Muscle layer of colon (tissue), 2 donors: ENCODE data around the gene LRRC2.

Experiments used
- H3K27ac ChIP-seq: one replicate; pipeline ENCODE4 v1.7.0; 2013; ENCODE audit warnings: low read depth, mild to moderate bottlenecking, low read length, moderate library complexity
- H3K27me3 ChIP-seq, 2 donors: one replicate each; pipeline ENCODE4 v1.7.0; 2013; ENCODE audit warnings: low read length in 2 of 2, mild to moderate bottlenecking in 2 of 2; ENCODE audit not compliant: insufficient read depth in 2 of 2, control insufficient read depth in 1 of 2
- H3K36me3 ChIP-seq: one replicate; pipeline ENCODE4 v1.7.0; 2013; ENCODE audit warnings: mild to moderate bottlenecking, low read length; ENCODE audit not compliant: insufficient read depth
- H3K4me1 ChIP-seq: one replicate; pipeline ENCODE4 v1.7.0; 2013; ENCODE audit warnings: mild to moderate bottlenecking, low read length; ENCODE audit not compliant: insufficient read depth
- H3K4me3 ChIP-seq, 2 donors: one replicate each; pipeline ENCODE4 v1.7.0; 2013; ENCODE audit warnings: low read length in 2 of 2, low read depth in 1 of 2, mild to moderate bottlenecking in 1 of 2, moderate library complexity in 1 of 2
- H3K9ac ChIP-seq: one replicate; pipeline ENCODE4 v1.7.0; 2013; ENCODE audit warnings: low read length
- H3K9me3 ChIP-seq: one replicate; pipeline ENCODE4 v1.7.0; 2013; ENCODE audit warnings: mild to moderate bottlenecking, low read length
- donor health status: abdominal sarcoma.
- donor health status: Adenocarcinoma of cecum.

The LRRC2 gene, protein sequence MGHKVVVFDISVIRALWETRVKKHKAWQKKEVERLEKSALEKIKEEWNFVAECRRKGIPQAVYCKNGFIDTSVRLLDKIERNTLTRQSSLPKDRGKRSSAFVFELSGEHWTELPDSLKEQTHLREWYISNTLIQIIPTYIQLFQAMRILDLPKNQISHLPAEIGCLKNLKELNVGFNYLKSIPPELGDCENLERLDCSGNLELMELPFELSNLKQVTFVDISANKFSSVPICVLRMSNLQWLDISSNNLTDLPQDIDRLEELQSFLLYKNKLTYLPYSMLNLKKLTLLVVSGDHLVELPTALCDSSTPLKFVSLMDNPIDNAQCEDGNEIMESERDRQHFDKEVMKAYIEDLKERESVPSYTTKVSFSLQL

DNA sequence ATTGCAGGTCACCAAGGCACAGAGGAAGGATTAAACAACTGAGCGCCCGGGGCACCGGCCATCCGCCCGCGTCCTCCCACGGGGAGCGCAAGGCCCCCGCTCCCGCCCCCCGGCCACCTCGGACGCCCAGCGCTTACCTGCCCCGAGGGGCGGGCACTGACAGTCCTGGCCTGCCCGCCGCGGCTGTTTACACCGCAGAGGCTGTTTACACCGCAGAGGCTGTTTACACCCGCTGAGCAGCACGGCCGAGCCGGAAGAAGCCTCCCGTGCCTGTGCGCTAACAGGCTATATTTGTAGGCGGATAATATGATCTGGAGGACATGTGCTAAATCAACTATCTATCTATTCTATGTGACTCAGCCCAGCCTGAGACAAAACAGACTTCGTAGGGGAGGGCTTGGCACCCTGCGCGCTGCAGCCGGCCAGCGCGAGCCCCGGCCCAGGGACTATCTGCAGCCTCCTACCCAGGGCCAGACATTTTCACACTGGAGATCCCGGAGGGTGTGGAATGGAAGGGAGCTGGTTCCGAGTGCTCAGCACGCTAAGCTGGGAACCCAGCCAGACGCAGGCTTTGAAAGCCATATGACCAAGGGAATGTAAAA, at the start of gene LRRC2:
TSS of gene LRRC2 (minus strand) at position 263 of the 602 bp plus-strand sequence. CDS start 14,711 bp downstream, outside the sequence.
- H3K36me3 ChIP-seq = no peaks in the 10 kb centered on the region
- H3K9me3 ChIP-seq = no peaks in the 10 kb centered on the region
- no peaks in the 10 kb centered on the region for H3K4me1 ChIP-seq
- peak within 1 kb of the TSS; percentile 74 for H3K9ac ChIP-seq
- peak within 1 kb of the TSS; percentile 81 to 86 for H3K4me3 ChIP-seq
- H3K27ac ChIP-seq = no peak within 1 kb of the TSS
- no peaks in the 10 kb centered on the region for H3K27me3 ChIP-seq

DNA sequence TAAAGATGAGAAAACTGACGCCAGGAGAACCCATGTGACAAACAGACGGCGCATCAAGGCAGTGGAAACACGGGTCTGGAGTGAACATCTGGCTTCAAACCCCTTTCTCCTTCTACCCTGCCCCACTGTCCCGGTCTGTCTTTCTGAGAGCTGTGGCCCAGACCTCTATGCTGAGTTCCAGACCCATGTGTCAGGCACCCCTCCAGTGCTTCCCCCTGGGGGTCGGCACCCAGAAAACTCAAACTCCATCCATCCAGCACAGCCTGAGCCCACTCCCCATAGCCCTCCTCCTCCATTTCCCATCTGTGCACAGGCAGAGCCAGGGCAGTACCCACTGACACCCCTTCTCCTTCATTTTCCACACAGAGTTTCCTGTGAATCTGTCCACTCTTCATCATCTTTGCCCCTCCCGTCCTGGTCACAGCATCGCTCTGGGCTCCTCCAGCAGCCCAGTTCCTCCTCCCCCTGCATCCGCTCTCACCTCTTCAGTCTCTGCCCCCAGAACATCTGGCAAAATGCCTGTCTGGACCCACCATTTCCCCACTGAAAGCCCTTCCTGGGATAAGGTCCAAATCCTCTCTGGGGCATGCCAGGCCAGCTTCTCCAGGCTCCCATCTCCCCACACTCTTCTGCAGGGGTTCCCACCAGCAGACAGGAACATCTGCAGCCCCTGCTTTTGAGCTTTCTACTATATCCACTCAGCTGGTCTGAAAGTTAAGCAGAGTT, 49.1 kb upstream of the LRRC2 start:
- Histone ChIP-seq H3K36me3 (no peaks in the 10 kb centered on the region), H3K9me3 (no peaks in the 10 kb centered on the region), H3K4me3 (no peak overlapping the region), H3K9ac (no peak overlapping the region), H3K27me3 (no peaks in the 10 kb centered on the region), H3K4me1 (no peaks in the 10 kb centered on the region), H3K27ac (no peak overlapping the region)

- H3K9ac ChIP-seq = no peak overlapping the region
- no peaks in the 10 kb centered on the region for H3K36me3 ChIP-seq
- H3K9me3 ChIP-seq = no peaks in the 10 kb centered on the region
- H3K27ac ChIP-seq = no peak overlapping the region
- no peaks in the 10 kb centered on the region for H3K27me3 ChIP-seq
- H3K4me3 ChIP-seq = no peak overlapping the region
- H3K4me1 ChIP-seq = no peaks in the 10 kb centered on the region
Observed at GRCh38 chr3:46614431-46614830, 48.3 kb upstream of the LRRC2 start.

DNA sequence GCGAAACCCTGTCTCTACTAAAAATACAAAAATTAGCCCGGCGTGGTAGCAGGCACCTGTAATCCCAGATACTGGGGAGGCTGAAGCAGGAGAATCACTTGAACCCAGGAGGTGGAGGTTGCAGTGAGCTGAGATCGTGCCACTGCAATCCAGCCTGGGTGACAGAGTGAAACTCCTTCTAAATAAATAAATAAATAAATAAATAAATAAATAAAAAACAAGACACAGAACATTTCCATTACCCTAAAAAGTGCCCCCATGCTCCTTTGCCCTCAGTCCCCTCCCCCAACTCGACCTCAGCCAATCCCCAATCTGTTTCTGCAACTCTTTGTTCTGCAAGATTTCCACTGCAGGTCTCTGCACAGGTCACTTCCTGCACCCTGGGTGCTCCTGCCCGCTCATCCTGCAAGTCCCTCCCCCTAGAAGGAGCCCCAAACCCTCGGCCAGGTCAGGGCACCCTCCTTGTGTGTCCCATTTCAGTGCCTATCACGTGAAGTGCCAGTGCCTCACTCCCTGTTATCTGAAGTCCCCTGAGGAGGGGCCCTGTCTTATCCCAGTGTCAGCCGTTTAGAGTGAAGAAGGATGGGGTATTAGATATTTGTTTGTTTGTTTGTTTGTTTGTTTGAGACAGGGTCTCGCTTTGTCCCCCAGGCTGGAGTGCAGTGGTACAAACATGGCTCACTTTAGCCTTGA, 47.4 kb upstream of the LRRC2 start:
- no peaks in the 10 kb centered on the region for H3K36me3 ChIP-seq
- H3K4me3 ChIP-seq = no peak overlapping the region
- no peak overlapping the region for H3K27ac ChIP-seq
- no peaks in the 10 kb centered on the region for H3K9me3 ChIP-seq
- H3K27me3 ChIP-seq = no peaks in the 10 kb centered on the region
- no peak overlapping the region for H3K9ac ChIP-seq
- H3K4me1 ChIP-seq = no peaks in the 10 kb centered on the region

GRCh38 chr3:46612324-46612723, 46.2 kb upstream of the LRRC2 start, which contains the start of gene FAM240A:
TSS of gene FAM240A (plus strand) at chr3:46612525. CDS start at chr3:46612684, 159 bp downstream.
- H3K9me3 ChIP-seq = no peaks in the 10 kb centered on the region
- no peak within 1 kb of the TSS for H3K4me3 ChIP-seq
- no peak within 1 kb of the TSS for H3K27ac ChIP-seq
- no peaks in the 10 kb centered on the region for H3K36me3 ChIP-seq
- no peaks in the 10 kb centered on the region for H3K27me3 ChIP-seq
- H3K9ac ChIP-seq = no peak within 1 kb of the TSS
- no peaks in the 10 kb centered on the region for H3K4me1 ChIP-seq

DNA sequence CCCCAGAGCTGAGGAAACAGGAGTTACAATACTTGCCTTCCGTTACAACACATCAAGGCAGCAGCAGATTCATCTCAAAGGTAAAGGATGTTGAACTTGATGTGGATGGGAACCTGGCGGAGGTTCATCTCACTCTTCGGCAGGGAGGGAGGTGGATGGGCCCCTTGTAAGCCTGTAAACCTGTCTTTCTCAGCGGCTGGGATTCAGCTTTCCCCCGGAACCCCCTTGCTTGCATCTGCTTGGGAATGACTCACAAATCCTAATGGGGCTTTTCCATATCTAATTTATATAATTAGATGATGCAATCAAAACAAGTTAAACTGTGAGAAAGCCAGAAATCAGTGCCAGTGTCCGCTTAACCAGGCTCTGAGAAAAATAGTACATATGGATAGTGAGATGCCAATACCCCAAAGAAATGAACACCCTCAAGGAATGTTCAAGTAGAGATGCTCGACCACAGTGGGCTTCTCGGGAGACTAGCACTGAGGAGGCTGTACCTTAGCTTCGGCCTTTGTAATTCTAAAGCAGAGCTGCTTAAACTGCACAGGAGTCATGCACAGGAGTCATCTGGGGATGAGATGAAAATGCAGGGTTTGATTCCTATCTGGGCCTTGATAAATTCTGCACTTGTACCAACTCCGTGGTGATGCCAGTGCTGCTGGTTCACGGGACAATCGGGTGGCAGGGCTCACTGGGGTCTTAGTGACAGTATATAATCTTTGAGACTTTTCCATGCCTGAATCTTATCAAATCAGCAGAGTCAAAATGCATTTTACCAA, 44.0 kb upstream of the LRRC2 start:
- Histone ChIP-seq H3K27me3 (no peaks in the 10 kb centered on the region), H3K9ac (no peak overlapping the region), H3K9me3 (no peaks in the 10 kb centered on the region), H3K27ac (no peak overlapping the region), H3K36me3 (no peaks in the 10 kb centered on the region), H3K4me3 (no peak overlapping the region), H3K4me1 (no peaks in the 10 kb centered on the region)

DNA sequence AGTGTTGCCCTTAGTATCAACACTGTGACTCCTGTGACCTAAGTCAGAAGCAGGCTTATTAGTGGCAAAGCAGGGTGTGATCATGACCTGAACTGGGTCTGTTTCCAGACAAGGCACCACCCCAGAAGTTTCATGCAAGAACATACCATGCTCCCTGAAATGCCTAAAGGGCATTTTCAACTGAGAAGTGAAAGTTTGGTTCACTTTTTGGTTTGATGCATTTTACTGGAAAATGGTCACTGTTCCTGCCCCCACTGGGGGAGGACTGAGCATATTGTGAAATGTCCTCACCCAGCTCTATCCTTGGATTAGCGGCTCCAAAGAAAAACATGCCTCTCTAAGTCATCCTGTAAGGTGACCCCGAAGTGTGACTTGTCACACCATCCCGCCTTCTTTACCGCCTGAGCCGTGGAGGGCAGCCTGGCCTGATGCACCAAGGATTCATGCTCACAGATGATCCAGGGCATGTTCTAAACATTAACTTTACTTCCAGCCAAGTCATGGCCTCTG, 43.2 kb upstream of the LRRC2 start:
- Histone ChIP-seq H3K4me3 (no peak overlapping the region), H3K9me3 (no peaks in the 10 kb centered on the region), H3K27ac (no peak overlapping the region), H3K9ac (no peak overlapping the region), H3K4me1 (no peaks in the 10 kb centered on the region), H3K27me3 (no peaks in the 10 kb centered on the region), H3K36me3 (no peaks in the 10 kb centered on the region)

- H3K27ac ChIP-seq = no peak overlapping the region
- no peaks in the 10 kb centered on the region for H3K27me3 ChIP-seq
- no peaks in the 10 kb centered on the region for H3K36me3 ChIP-seq
- H3K4me3 ChIP-seq = no peak overlapping the region
- no peaks in the 10 kb centered on the region for H3K4me1 ChIP-seq
- H3K9me3 ChIP-seq = no peaks in the 10 kb centered on the region
- H3K9ac ChIP-seq = no peak overlapping the region
Observed at GRCh38 chr3:46607603-46608028, 41.5 kb upstream of the LRRC2 start.

- Histone ChIP-seq H3K4me3 (no peak overlapping the region), H3K4me1 (no peaks in the 10 kb centered on the region), H3K9me3 (no peaks in the 10 kb centered on the region), H3K27ac (no peak overlapping the region), H3K36me3 (no peaks in the 10 kb centered on the region), H3K9ac (no peak overlapping the region), H3K27me3 (no peaks in the 10 kb centered on the region)
Observed at GRCh38 chr3:46604127-46604526, 38.0 kb upstream of the LRRC2 start.

- no peak overlapping the region for H3K27ac ChIP-seq
- H3K4me1 ChIP-seq = no peaks in the 10 kb centered on the region
- no peak overlapping the region for H3K4me3 ChIP-seq
- H3K36me3 ChIP-seq = no peaks in the 10 kb centered on the region
- H3K9ac ChIP-seq = no peak overlapping the region
- no peaks in the 10 kb centered on the region for H3K27me3 ChIP-seq
- H3K9me3 ChIP-seq = no peaks in the 10 kb centered on the region
Observed at GRCh38 chr3:46603446-46604046, 37.4 kb upstream of the LRRC2 start.
